Calu3 (cell line): Measurements from ENCODE around the gene PRUNE2. TPM values are rescaled to one million over a fixed set of nuclear protein-coding genes. Genes with fewer than 3 reads are reported as not detected.

ENCODE experiments used
- BruUV-seq: library from RNA; stranded (reverse); fragments of 400-500 nt; replicated peaks from 2 replicates; lab custom pipeline; 2021; lab: Mats Ljungman, UMichigan
- CTCF ChIA-PET: fragments of 300-600 bp; sonication (Branson Sonifier 250); formaldehyde crosslinking; loops from one replicate; lab custom pipeline; 2022; ENCODE audit warnings: antibody characterized with exemption; lab: Charles Lee
- DNase-seq: peaks from one replicate; pipeline ENCODE4 v3.0.0; 2022
- H3K27ac Mint-ChIP-seq: one replicate; pipeline ENCODE4 v1.8.0; 2022; ENCODE audit warnings: mixed read lengths; ENCODE audit not compliant: unreplicated experiment
- H3K27me3 Mint-ChIP-seq: one replicate; pipeline ENCODE4 v1.8.0; 2022; ENCODE audit warnings: mixed read lengths; ENCODE audit not compliant: unreplicated experiment
- H3K36me3 Mint-ChIP-seq: one replicate; pipeline ENCODE4 v1.8.0; 2022; ENCODE audit warnings: mild to moderate bottlenecking, moderate library complexity, mixed read lengths; ENCODE audit not compliant: insufficient read depth, unreplicated experiment
- H3K4me1 Mint-ChIP-seq: one replicate; pipeline ENCODE4 v1.8.0; 2022; ENCODE audit warnings: mild to moderate bottlenecking, low read depth, mixed read lengths; ENCODE audit not compliant: unreplicated experiment
- H3K4me3 Mint-ChIP-seq: one replicate; pipeline ENCODE4 v1.8.0; 2022; ENCODE audit warnings: mild to moderate bottlenecking, low read depth, moderate library complexity, mixed read lengths; ENCODE audit not compliant: unreplicated experiment
- H3K9me3 Mint-ChIP-seq: one replicate; pipeline ENCODE4 v1.8.0; 2022; ENCODE audit warnings: low read depth, mixed read lengths; ENCODE audit not compliant: unreplicated experiment
- CTCF ChIP-seq: fragments of 200-600 bp; IDR thresholded peaks from one replicate; pipeline ENCODE4 v1.8.0; 2022; ENCODE audit warnings: antibody characterized with exemption; ENCODE audit not compliant: unreplicated experiment
- intact Hi-C: fragments of 100-400 bp; cut with micrococcal nuclease; formaldehyde crosslinking; loops from one replicate; pipeline ENCODE4 v1.10.0; 2022; ENCODE audit not compliant: unreplicated experiment
- total RNA-seq: library from RNA; stranded (reverse); gene quantifications from 2 replicates; pipeline ENCODE4 v1.2.3, GENCODE V29; 2022

Gene PRUNE2
- total RNA-seq, 1 experiment from 2014 or later, result 0.07 TPM

- no peak for DNase-seq
- no peak overlapping the region for H3K27ac Mint-ChIP-seq
- H3K27me3 Mint-ChIP-seq, result peaks cover 35% of the 10 kb centered on the region
- intact Hi-C loops, result no loop called here
- no peaks in the 10 kb centered on the region for H3K9me3 Mint-ChIP-seq
- CTCF ChIA-PET, result no interaction called here
- no peaks in the 10 kb centered on the region for H3K4me1 Mint-ChIP-seq
- H3K36me3 Mint-ChIP-seq, result no peaks in the 10 kb centered on the region
- BruUV-seq, result no TSS peak
- no peak for TF ChIP-seq CTCF
- no peak overlapping the region for H3K4me3 Mint-ChIP-seq
Observed at GRCh38 chr9:76873056-76873792, 32.7 kb downstream of the PRUNE2 start.

- Mint-ChIP-seq H3K9me3 (no peaks in the 10 kb centered on the region), H3K4me3 (no peak overlapping the region), H3K27me3 (peaks cover 15% of the 10 kb centered on the region), H3K36me3 (no peaks in the 10 kb centered on the region), H3K27ac (no peak overlapping the region), H3K4me1 (no peaks in the 10 kb centered on the region)
- DNase-seq, result no peak
- TF ChIP-seq CTCF, result no peak
- no TSS peak for BruUV-seq
- intact Hi-C loops, result no loop called here
- CTCF ChIA-PET, result no interaction called here
Observed at GRCh38 chr9:76868897-76869296, 37.0 kb downstream of the PRUNE2 start.

- no peak for TF ChIP-seq CTCF
- Mint-ChIP-seq H3K36me3 (no peaks in the 10 kb centered on the region), H3K4me3 (no peak overlapping the region), H3K9me3 (no peaks in the 10 kb centered on the region), H3K4me1 (no peaks in the 10 kb centered on the region), H3K27me3 (peaks cover 15% of the 10 kb centered on the region), H3K27ac (no peak overlapping the region)
- no TSS peak for BruUV-seq
- DNase-seq, result peak; percentile 1
- CTCF ChIA-PET, result no interaction called here
- intact Hi-C loops, result no loop called here
Observed at GRCh38 chr9:76866689-76867088, 39.2 kb downstream of the PRUNE2 start.

GRCh38 chr9:76863832-76864231 is 42.1 kb downstream of the PRUNE2 start:
- intact Hi-C loops, result no loop called here
- H3K9me3 Mint-ChIP-seq, result no peaks in the 10 kb centered on the region
- DNase-seq, result no peak
- no peaks in the 10 kb centered on the region for H3K4me1 Mint-ChIP-seq
- CTCF ChIA-PET, result no interaction called here
- H3K27me3 Mint-ChIP-seq, result peaks cover 13% of the 10 kb centered on the region
- no peaks in the 10 kb centered on the region for H3K36me3 Mint-ChIP-seq
- BruUV-seq, result no TSS peak
- TF ChIP-seq CTCF, result no peak
- H3K4me3 Mint-ChIP-seq, result no peak overlapping the region
- H3K27ac Mint-ChIP-seq, result no peak overlapping the region
